Mesenteric fat pad (tissue), 1 donor: ENCODE data around the gene F13B. TPM values are rescaled to one million over a fixed set of nuclear protein-coding genes. Genes with fewer than 3 reads are reported as not detected.
"Not testable (repeated sequence)": the region's sequence is repeated elsewhere in the genome, so short reads cannot be mapped to it uniquely, and the experiment has no call there.

Experiments used
- DNase-seq: peaks from one replicate; pipeline ENCODE4 v3.0.0-alpha.2; 2020; ENCODE audit warnings: low spot score
- long read RNA-seq: library from polyadenylated mRNA; unstranded; transcript quantifications from one replicate; pipeline ENCODE4 v2.0.0, GENCODE V29; 2020
- total RNA-seq: library from RNA; stranded (reverse); fragmentation: NEBNext Ultra II Directional; extraction: Animal tissue kit (Norgen Biotek cat#: 25700); gene quantifications from one replicate; pipeline ENCODE4 v1.2.1, GENCODE V29; 2021
- donor health status: DM: yes; HTN: yes; CAD: no.

The F13B gene
- not detected for total RNA-seq
- long read RNA-seq, result 0 reads

DNA sequence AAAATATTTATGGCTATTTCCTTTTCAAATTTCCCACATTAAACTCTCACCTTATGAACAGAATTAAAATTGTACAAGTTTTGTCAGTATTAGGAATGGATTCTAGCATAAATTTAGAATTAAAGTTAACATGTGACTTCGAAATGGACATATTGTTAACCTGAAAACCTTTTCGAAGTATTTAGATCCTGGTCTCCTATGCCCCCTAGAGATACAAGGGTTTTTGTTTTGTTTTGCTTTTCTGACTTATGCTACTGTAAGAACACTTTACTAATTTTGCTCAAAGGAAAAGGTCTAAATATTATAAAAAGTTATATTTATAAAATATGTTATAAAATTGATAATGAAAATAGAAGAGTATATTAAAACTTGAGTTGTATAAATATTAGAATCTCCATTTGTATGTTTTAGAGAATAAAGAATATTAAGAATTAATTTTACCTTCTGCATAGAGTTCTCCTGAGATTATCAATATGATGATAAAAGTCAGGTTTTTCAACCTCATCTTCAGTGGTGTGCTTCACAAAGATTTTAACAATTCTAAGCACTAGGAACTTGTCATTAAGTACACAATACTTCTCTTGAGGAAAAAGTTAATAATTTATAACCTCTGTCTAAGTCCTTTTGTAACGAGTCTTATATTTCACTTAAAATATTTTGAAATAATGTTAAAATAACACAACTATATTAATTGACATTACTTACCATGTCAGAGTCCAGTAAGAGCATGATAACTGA, at the start of gene F13B:
Gene F13B, minus strand, starts transcription at position 542 of the 738 bp plus-strand sequence. Its CDS starts 37 bp downstream, at position 505.
- DNase-seq, result no peak

DNA sequence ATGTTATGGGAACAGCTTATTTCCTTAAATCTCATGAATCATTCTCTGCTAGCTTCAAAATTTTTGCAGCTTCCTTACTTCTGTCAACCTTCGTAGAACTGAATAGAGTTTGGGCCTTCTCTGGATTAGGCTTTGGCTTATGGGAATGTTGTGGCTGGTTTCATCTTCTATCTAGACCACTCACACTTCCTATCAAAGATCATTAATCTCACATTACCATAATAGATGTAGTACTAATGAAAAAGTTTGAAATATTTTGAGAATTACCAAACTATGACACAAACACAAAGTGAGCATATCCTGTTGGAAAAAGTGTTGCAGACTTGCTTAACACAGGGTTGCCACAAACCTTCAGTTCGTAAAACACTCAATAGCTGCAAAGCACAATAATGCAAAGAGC, 49.1 kb upstream of the F13B start:
- no peak for DNase-seq

GRCh38 chr1:197106869-197107268, 39.8 kb upstream of the F13B start:
- no peak for DNase-seq

DNA sequence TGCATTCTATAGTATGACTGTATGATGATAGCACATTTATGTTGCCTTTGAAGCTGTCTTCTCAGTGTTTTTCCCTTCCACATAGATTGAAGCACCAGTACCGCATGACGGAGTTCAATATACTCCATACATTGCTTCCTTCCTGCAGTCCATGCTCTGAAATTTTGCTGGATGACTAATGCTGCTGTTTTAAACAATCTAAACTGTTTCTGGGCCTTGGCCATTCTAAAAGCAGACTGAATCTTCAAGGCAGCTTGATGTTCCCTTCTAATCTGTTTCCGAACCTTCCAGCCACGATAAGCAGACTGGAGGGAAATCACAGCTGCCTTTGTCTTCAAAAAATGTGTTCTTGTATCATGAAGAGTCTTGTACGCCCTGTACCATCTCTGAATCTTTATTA, 36.2 kb upstream of the F13B start:
- DNase-seq, result no peak

DNA sequence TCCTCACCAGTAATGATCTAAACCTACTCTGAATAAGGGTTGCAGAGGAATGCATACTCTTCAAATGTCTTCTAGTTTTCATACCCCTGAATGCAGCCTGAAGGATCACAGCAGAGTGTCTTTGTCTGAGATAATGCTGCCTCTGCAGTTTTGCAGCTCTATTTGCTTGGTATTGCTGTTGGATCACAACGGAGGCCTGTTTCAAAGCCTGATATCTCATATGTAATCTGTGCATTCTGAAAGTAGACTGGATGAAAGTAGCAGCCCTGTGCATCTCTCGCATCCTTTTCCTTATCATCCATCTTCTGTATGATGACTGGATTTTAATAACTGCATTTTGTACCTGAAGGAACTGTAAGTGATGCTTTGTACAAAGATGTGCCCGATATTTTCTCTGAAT, 34.9 kb upstream of the F13B start:
- DNase-seq, result no peak

DNA sequence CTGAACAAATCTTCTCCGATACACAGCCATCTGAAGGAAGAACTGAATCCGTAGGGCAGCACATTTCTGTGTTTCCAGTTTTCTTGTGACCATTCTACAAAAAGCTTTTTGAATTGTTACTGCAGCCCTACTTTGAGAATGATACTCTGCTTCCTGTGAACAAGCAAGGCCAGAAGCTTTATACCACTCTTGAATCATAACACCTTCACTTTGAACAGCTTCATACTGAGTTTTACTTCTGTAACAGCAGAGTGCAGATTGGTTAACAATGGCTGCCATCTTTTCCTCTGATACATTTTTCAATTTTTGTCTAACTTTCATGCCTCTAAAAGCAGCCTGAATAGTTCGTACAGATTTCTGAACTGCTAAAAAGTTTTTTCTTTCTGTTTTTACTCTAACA, 33.6 kb upstream of the F13B start:
- no peak for DNase-seq

GRCh38 chr1:197099444-197099843, 32.4 kb upstream of the F13B start:
- DNase-seq, result no peak

DNA sequence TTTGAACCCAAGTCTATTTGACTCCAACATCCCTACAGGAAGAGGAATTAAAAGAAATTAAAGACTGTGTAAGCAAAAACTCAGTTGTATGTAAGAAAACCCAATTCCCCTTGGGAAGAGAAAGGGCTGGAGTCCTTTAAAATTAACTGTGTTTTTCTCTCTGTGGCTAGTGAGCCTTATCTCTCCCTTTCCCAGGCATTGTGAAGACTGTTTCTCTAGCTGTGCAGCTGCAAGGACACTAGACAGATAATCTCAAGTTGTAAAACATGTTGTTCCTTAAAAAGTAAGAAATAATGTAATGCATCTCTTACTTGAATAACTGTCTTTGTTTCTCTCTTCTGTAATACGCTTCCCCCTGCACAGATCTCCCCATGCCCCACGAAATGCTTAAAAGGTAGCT, 29.9 kb upstream of the F13B start:
- not testable (repeated sequence) for DNase-seq

DNA sequence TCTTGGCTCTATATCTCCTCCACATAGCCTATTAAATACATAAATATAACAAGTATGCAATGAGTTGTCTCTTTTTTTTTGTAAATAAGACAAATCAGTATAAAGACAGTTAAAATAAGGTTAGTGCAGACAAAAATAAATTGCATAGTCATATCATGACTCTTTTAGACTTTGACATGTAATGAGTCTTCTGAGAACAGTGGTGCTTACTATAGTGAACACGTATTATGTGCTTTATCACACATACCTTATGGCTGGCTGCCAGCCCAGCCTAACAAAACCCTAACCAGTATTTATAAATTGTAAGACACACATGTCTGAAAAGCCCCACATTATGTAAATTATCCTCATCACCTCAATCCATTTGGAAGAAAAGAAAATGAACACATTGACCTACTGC, 29.1 kb upstream of the F13B start:
- no peak for DNase-seq

GRCh38 chr1:197093226-197093885, 26.3 kb upstream of the F13B start:
- no peak for DNase-seq

GRCh38 chr1:197092491-197093023, 25.5 kb upstream of the F13B start:
- DNase-seq, result no peak

DNA sequence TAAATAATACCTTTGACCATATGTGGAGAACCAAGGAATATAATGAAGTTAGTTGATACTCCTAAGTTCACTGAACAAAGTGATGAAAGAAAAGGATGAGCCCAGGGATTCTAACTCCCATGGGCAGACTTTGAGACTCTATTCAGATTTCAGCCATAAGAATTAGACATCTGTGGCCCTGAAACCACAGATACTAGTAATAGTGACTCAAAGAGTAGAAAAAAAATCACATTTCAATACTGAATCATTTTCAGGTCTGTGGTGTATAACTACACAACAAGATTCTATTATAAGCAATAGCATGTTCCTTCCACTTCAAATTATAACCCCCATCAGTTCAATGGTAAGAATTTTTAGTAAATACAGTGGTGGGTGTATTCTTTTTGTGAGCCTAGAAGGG, 16.4 kb upstream of the F13B start:
- DNase-seq, result no peak

- no peak for DNase-seq
Measured at GRCh38 chr1:197081117-197081753, 14.2 kb upstream of the F13B start.

- no peak for DNase-seq
Measured at GRCh38 chr1:197080323-197080722, 13.3 kb upstream of the F13B start.

GRCh38 chr1:197076585-197076984, 9.5 kb upstream of the F13B start:
- no peak for DNase-seq

DNA sequence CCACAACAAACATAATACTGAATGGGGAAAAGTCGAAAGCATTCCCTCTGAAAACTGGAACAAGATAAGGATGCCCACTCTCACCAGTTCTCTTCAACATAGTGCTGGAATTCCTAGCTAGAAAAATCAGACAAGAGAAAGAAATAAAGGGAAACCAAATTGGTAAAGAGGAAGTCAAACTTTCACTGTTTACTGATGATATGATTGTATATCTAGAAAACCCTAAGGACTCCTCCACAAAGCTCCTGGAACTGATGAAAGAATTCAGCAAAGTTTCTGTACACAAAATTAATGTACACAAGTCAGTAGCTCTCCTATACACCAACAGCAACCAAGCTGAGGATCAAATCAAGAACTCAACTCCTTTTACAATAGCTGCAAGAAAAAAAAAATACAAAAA, 6.9 kb upstream of the F13B start:
- no peak for DNase-seq

GRCh38 chr1:197067457-197067818, 378 bp upstream of the F13B start:
- DNase-seq, result no peak

- no peak for DNase-seq
Measured at GRCh38 chr1:197066277-197066676, 783 bp downstream of the F13B start.

- DNase-seq, result no peak
Measured at GRCh38 chr1:197065559-197065958, 1.5 kb downstream of the F13B start.

- DNase-seq, result no peak
Measured at GRCh38 chr1:197063212-197063611, 3.8 kb downstream of the F13B start.

DNA sequence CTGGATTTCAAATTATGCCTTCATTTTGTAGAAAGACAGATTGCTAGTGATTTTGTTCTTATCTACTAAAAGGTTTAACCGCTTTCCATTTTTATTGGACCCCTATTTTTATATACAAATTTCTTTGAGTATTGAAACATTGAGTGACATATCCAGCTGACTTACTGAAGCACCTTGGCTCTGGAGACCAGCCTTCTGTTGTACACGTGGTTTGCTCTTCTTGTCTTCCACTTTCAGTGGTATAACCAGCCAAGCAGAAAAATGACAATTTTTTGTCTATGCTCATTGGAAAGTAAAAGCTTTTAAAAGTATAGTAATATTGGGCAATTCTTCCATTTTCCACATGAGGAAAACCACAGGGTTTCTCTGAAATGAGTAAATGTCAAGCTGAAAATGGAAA, 4.4 kb downstream of the F13B start:
- no peak for DNase-seq

GRCh38 chr1:197049100-197049499, 18.0 kb downstream of the F13B start:
- no peak for DNase-seq
